Head of caudate nucleus (tissue), 42 donors: ENCODE measurements around the gene B4GALNT3.

ENCODE experiments used
- DNase-seq, 42 donors: peaks; one replicate each; pipeline versions ENCODE4 v3.0.0 to v3.0.0-alpha.2; 2020 to 2021; ENCODE audit warnings: mixed read lengths in 7 of 42
- intact Hi-C: fragments of 100-400 bp; cut with DNase I; formaldehyde crosslinking; loops from one replicate; pipeline ENCODE4 v1.15.0; 2022

B4GALNT3 gene

GRCh38 chr12:563787-564298, 104.1 kb downstream of the B4GALNT3 start:
- intact Hi-C loops: no loop called here
- DNase-seq: no peak

GRCh38 chr12:565161-565560, 105.4 kb downstream of the B4GALNT3 start:
- DNase-seq: no peak
- intact Hi-C loops: no loop called here

- no peak for DNase-seq
- intact Hi-C loops: no loop called here
These were observed 105.9 kb downstream of the B4GALNT3 start for GRCh38 chr12:565589-566105.

GRCh38 chr12:568486-568885, 108.7 kb downstream of the B4GALNT3 start:
- intact Hi-C loops: no loop called here
- DNase-seq: no peak

- no peak for DNase-seq
- intact Hi-C loops: no loop called here
These were observed 109.4 kb downstream of the B4GALNT3 start for GRCh38 chr12:569091-569676.

GRCh38 chr12:569803-570434, 110.2 kb downstream of the B4GALNT3 start:
- peak; percentile 72 to 95 (median 88) for DNase-seq
- intact Hi-C loops: loop anchor here (2.0 kb wide), 1 partner anchor 379 kb away; the partner anchor contains the start of gene RAD52

GRCh38 chr12:570435-570920, 110.7 kb downstream of the B4GALNT3 start:
- intact Hi-C loops: loop anchor here (2.0 kb wide), 1 partner anchor 378 kb away; the partner anchor contains the start of gene RAD52
- DNase-seq: peak in 27 of 42 donors; percentile 22 to 82 (median 44)

GRCh38 chr12:570921-571794, 111.4 kb downstream of the B4GALNT3 start:
- intact Hi-C loops: loop anchor here (2.0 kb wide), 1 partner anchor 378 kb away; the partner anchor contains the start of gene RAD52
- peak in 16 of 42 donors; percentile 18 to 80 (median 47) for DNase-seq

- intact Hi-C loops: loop anchor here (2.0 kb wide), 1 partner anchor 377 kb away; the partner anchor contains the start of gene RAD52
- DNase-seq: peak in 3 of 42 donors; percentile 13 to 28 (median 13)
These were observed 112.2 kb downstream of the B4GALNT3 start for GRCh38 chr12:571795-572531.

GRCh38 chr12:572532-572899, 112.8 kb downstream of the B4GALNT3 start:
- intact Hi-C loops: no loop called here
- DNase-seq: no peak

GRCh38 chr12:573232-573631, 113.5 kb downstream of the B4GALNT3 start:
- intact Hi-C loops: no loop called here
- DNase-seq: peak in 3 of 42 donors; percentile 11 to 25 (median 21)

GRCh38 chr12:574475-575128, 114.9 kb downstream of the B4GALNT3 start:
- intact Hi-C loops: loop anchor here (2.0 kb wide), 1 partner anchor 176 kb away; no protein-coding TSS in a partner anchor
- DNase-seq: no peak

GRCh38 chr12:575129-575502, 115.4 kb downstream of the B4GALNT3 start:
- peak in 4 of 42 donors; percentile 10 to 28 (median 18) for DNase-seq
- intact Hi-C loops: loop anchor here (2.0 kb wide), 1 partner anchor 176 kb away; no protein-coding TSS in a partner anchor

- intact Hi-C loops: loop anchor here (2.0 kb wide), 3 partner anchors 67 to 239 kb away; no protein-coding TSS in a partner anchor
- DNase-seq: peak; percentile 46 to 92 (median 82)
These were observed 116.3 kb downstream of the B4GALNT3 start for GRCh38 chr12:575948-576614.

GRCh38 chr12:576615-577110, 116.9 kb downstream of the B4GALNT3 start:
- peak in 2 of 42 donors; percentile 9 to 24 for DNase-seq
- intact Hi-C loops: loop anchor here (2.0 kb wide), 2 partner anchors 66 to 238 kb away; no protein-coding TSS in a partner anchor

GRCh38 chr12:577994-578747, 118.4 kb downstream of the B4GALNT3 start:
- peak in 3 of 42 donors; percentile 11 to 41 (median 15) for DNase-seq
- intact Hi-C loops: loop anchor here (2.0 kb wide), 2 partner anchors 65 to 237 kb away; no protein-coding TSS in a partner anchor
